ENCODE measurements around the gene SORBS2. TPM values are rescaled to one million over a fixed set of nuclear protein-coding genes. Genes with fewer than 3 reads are reported as not detected.
A peak's percentile ranks its signal among the peaks of the same experiment; 100 is the strongest.

Gene SORBS2
- total RNA-seq, 1 experiment from 2014 or later, result 9.7 TPM

DNA sequence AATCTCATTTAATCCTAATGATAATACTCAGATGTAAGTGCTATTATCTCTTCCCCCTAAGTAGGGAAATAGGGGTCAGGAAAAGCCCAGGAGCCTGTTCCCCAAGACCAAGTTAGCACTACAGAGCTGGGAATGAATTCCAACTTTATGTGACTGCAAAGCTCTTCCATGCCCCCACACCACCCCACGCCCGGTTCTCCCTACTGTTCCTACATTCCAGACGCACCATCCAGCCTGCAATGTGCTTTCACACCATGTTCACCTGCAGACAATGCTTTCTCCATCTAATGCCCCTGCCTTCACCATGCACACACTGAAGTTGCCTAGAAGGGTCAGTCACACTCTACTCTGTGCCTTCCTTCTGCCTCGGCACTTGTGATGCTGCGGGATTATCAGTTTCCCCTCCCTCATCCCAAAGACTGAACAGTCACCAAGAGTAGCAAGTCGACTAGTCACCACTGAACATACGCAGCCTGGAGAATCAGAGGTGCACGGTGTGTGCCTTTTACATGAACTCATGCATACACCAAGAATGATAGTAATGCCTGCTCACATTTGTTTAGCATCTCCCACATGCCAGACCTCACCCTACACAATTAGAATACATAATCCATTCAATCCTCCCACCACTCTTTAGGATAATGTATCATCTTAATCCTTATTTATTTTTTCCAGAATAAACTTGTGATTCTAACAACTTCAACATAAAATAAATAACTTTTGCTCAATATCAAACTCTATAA, 14.2 kb downstream of the SORBS2 start:
- H4K5ac ChIP-seq (ENCODE audit: insufficient read length, low read depth, low read length), result no peak overlapping the region
- H3K56ac ChIP-seq (ENCODE audit: insufficient read length, low read depth, low read length), result no peak overlapping the region
- no peak overlapping the region for H3K4me3 Mint-ChIP-seq
- no peak overlapping the region for H3K4ac ChIP-seq (ENCODE audit: low read depth, low read length)
- TF ChIP-seq, protein P1, sequence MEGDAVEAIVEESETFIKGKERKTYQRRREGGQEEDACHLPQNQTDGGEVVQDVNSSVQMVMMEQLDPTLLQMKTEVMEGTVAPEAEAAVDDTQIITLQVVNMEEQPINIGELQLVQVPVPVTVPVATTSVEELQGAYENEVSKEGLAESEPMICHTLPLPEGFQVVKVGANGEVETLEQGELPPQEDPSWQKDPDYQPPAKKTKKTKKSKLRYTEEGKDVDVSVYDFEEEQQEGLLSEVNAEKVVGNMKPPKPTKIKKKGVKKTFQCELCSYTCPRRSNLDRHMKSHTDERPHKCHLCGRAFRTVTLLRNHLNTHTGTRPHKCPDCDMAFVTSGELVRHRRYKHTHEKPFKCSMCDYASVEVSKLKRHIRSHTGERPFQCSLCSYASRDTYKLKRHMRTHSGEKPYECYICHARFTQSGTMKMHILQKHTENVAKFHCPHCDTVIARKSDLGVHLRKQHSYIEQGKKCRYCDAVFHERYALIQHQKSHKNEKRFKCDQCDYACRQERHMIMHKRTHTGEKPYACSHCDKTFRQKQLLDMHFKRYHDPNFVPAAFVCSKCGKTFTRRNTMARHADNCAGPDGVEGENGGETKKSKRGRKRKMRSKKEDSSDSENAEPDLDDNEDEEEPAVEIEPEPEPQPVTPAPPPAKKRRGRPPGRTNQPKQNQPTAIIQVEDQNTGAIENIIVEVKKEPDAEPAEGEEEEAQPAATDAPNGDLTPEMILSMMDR (conservative IDR thresholded peaks at IDR 0.05), result no peak
- no peak for DNase-seq
- no peak overlapping the region for H2AFZ ChIP-seq (ENCODE audit: low read length)
- peak overlapping the region in 1 of 3 experiments; percentile 9; a peak in 2 of 7 replicates for H3K27ac Mint-ChIP-seq
- H3K14ac ChIP-seq (ENCODE audit: insufficient read depth, low read length), result no peak overlapping the region
- no peaks in the 10 kb centered on the region for H3K79me2 ChIP-seq (ENCODE audit: insufficient read depth, low read length)
- H2BK5ac ChIP-seq (ENCODE audit: insufficient read length, low read length), result no peak overlapping the region
- no peak overlapping the region for H2BK15ac ChIP-seq (ENCODE audit: low read depth, low read length)
- H2BK12ac ChIP-seq (ENCODE audit: insufficient read length, low read depth, low read length), result no peak overlapping the region
- H3K4me1 Mint-ChIP-seq, result peaks cover 0 to 3% of the 10 kb centered on the region in 2 experiments; a peak in 1 of 4 replicates
- H3K9me3 Mint-ChIP-seq, result no peaks in the 10 kb centered on the region; a peak in 2 of 5 replicates
- no peak overlapping the region for H2BK20ac ChIP-seq (ENCODE audit: low read depth, low read length, poor library complexity, severe bottlenecking)
- no peak overlapping the region for H4K8ac ChIP-seq (replicated peaks; ENCODE audit: insufficient read length, low read depth, low read length)
- no peaks in the 10 kb centered on the region for H3K9me3 ChIP-seq (ENCODE audit: control insufficient read depth, low read depth, low read length)
- no peak overlapping the region for H2BK120ac ChIP-seq (ENCODE audit: low read depth, low read length, poor library complexity, severe bottlenecking)
- no peak overlapping the region for H4K91ac ChIP-seq (ENCODE audit: insufficient read length, low read depth, low read length)
- H3K4me2 ChIP-seq (ENCODE audit: insufficient read depth, insufficient read length, low read length), result no peak overlapping the region
- no peak overlapping the region for H3K23ac ChIP-seq (ENCODE audit: insufficient read length, low read depth, low read length)
- peaks cover 0 to 8% (median 0%) of the 10 kb centered on the region in 3 experiments; a peak in 3 of 7 replicates for H3K36me3 Mint-ChIP-seq (ENCODE audit: insufficient read depth in 1 of 3, low read depth in 3 of 3)
- H3K27me3 Mint-ChIP-seq (ENCODE audit: low read depth), result no peaks in the 10 kb centered on the region
- no peak overlapping the region for H3K27ac ChIP-seq (ENCODE audit: insufficient read length, low read depth, low read length)
- no peaks in the 10 kb centered on the region for H4K20me1 ChIP-seq (ENCODE audit: control insufficient read depth, insufficient read depth, insufficient read length)
- no peak overlapping the region for H2AK5ac ChIP-seq (ENCODE audit: insufficient read length, low read length)
- H3K23me2 ChIP-seq (ENCODE audit: insufficient read length, low read depth, low read length, poor library complexity, severe bottlenecking), result no peaks in the 10 kb centered on the region
- H3K18ac ChIP-seq (ENCODE audit: insufficient read length, low read depth, low read length), result no peak overlapping the region
- H3T11ph ChIP-seq (ENCODE audit: low read length), result no peak overlapping the region
- no peaks in the 10 kb centered on the region for H3K79me1 ChIP-seq (ENCODE audit: insufficient read depth, low read depth, low read length, poor library complexity, severe bottlenecking)
- H3K9ac ChIP-seq (ENCODE audit: extremely low read depth, insufficient read length, low read length), result no peak overlapping the region
- no peaks in the 10 kb centered on the region for H3K27me3 ChIP-seq (ENCODE audit: insufficient read depth, low read length)
- H3K4me1 ChIP-seq (ENCODE audit: insufficient read depth, low read length), result no peaks in the 10 kb centered on the region
- WGBS (ENCODE audit: extremely low coverage, insufficient read length, low lambda C conversion rate), result no CpG with 5 or more reads among the region's 8 CpGs
